Neuronal stem cell (in vitro differentiated cells): ENCODE data around the gene MIF.
"Not testable (repeated sequence)": the region's sequence is repeated elsewhere in the genome, so short reads cannot be mapped to it uniquely, and the experiment has no call there.

ENCODE experiments used
- DNase-seq: peaks from one replicate; pipeline ENCODE4 v3.0.0-alpha.2; 2013; ENCODE audit warnings: low spot score
- H2AFZ ChIP-seq: one replicate; pipeline ENCODE4 v1.6.1; 2013; ENCODE audit warnings: mild to moderate bottlenecking, low read length, inconsistent platforms
- H2AK5ac ChIP-seq: 2 replicates; pipeline ENCODE4 v1.6.1; 2013; ENCODE audit warnings: low read depth, mild to moderate bottlenecking, inconsistent platforms, low read length, moderate library complexity, mixed read lengths
- H2BK120ac ChIP-seq: 2 replicates; pipeline ENCODE4 v1.6.1; 2013; ENCODE audit warnings: low read depth, mild to moderate bottlenecking, inconsistent platforms, low read length, moderate library complexity, mixed read lengths
- H2BK12ac ChIP-seq: one replicate; pipeline ENCODE4 v1.6.1; 2013; ENCODE audit warnings: low read length, inconsistent platforms
- H2BK15ac ChIP-seq: 2 replicates; pipeline ENCODE4 v1.6.1; 2013; ENCODE audit warnings: mild to moderate bottlenecking, low read length, inconsistent platforms, mixed read lengths
- H2BK5ac ChIP-seq: one replicate; pipeline ENCODE4 v1.6.1; 2013; ENCODE audit warnings: inconsistent platforms, mild to moderate bottlenecking, low read length, moderate library complexity
- H3K14ac ChIP-seq: one replicate; pipeline ENCODE4 v1.6.1; 2013; ENCODE audit warnings: low read length, inconsistent platforms
- H3K18ac ChIP-seq: 2 replicates; pipeline ENCODE4 v1.6.1; 2013; ENCODE audit warnings: low read length, inconsistent platforms
- H3K23ac ChIP-seq: 2 replicates; pipeline ENCODE4 v1.6.1; 2013; ENCODE audit warnings: low read depth, mild to moderate bottlenecking, mixed read lengths, low read length, inconsistent platforms; ENCODE audit not compliant: poor library complexity
- H3K27ac ChIP-seq: replicated peaks from 3 replicates; pipeline ENCODE4 v1.5.1; 2013; ENCODE audit warnings: low read length, inconsistent platforms
- H3K27me3 ChIP-seq, 3 experiments: 2 replicates each; pipeline ENCODE4 v1.6.1; 2013; ENCODE audit warnings: low read length in 3 of 3, mild to moderate bottlenecking in 2 of 3, inconsistent platforms in 1 of 3, low read depth in 1 of 3, mixed read lengths in 1 of 3, moderate library complexity in 1 of 3; ENCODE audit not compliant: control insufficient read depth in 3 of 3, insufficient read depth in 3 of 3
- H3K36me3 ChIP-seq, 2 donors: replicated peaks in 1 of 2; 2 replicates each; pipeline ENCODE4 v1.6.1; 2013; ENCODE audit warnings: low read length in 2 of 2; ENCODE audit not compliant: control insufficient read depth in 2 of 2, insufficient read depth in 2 of 2
- H3K4ac ChIP-seq: 2 replicates; pipeline ENCODE4 v1.6.1; 2013; ENCODE audit warnings: inconsistent platforms, mild to moderate bottlenecking, low read length, moderate library complexity
- H3K4me1 ChIP-seq, 2 donors: 1 replicate in 1 of 2; 2 replicates in 1 of 2; pipeline ENCODE4 v1.6.1; 2013; ENCODE audit warnings: low read length in 2 of 2, low read depth in 1 of 2; ENCODE audit not compliant: control insufficient read depth in 2 of 2, insufficient read depth in 1 of 2
- H3K4me2 ChIP-seq: one replicate; pipeline ENCODE4 v1.6.1; 2013; ENCODE audit warnings: mild to moderate bottlenecking, low read length, inconsistent platforms; ENCODE audit not compliant: insufficient read depth, poor library complexity, severe bottlenecking
- H3K4me3 ChIP-seq, 2 donors: 2 replicates each; pipeline ENCODE4 v1.5.1; 2013; ENCODE audit warnings: low read length in 2 of 2, mild to moderate bottlenecking in 2 of 2, inconsistent platforms in 1 of 2, moderate library complexity in 1 of 2
- H3K79me1 ChIP-seq: one replicate; pipeline ENCODE4 v1.6.1; 2013; ENCODE audit warnings: low read depth, mild to moderate bottlenecking, inconsistent platforms, low read length, moderate library complexity
- H3K9ac ChIP-seq: one replicate; pipeline ENCODE4 v1.6.1; 2013; ENCODE audit warnings: mild to moderate bottlenecking, low read depth, low read length, inconsistent platforms; ENCODE audit not compliant: poor library complexity
- H3K9me3 ChIP-seq, 2 donors: replicated peaks in 1 of 2; 2 replicates each; pipeline versions ENCODE3 to v1.6.1; 2013; ENCODE audit warnings: low read length in 2 of 2, mild to moderate bottlenecking in 2 of 2, inconsistent platforms in 1 of 2, low read depth in 1 of 2, mixed read lengths in 1 of 2, moderate library complexity in 1 of 2; ENCODE audit not compliant: control insufficient read depth in 2 of 2, insufficient read depth in 1 of 2
- H4K8ac ChIP-seq: one replicate; pipeline ENCODE4 v1.6.1; 2013; ENCODE audit warnings: low read depth, mild to moderate bottlenecking, inconsistent platforms, low read length, moderate library complexity
- H4K91ac ChIP-seq: one replicate; pipeline ENCODE4 v1.6.1; 2013; ENCODE audit warnings: low read length, low read depth, mild to moderate bottlenecking, inconsistent platforms; ENCODE audit not compliant: poor library complexity
- WGBS, 2 donors: extraction: QIAGEN DNeasy Blood & Tissue Kit; methylation state at CpG; one replicate each; pipeline ENCODE4 v1.1.7; 2013; ENCODE audit warnings: missing lambda C conversion rate in 2 of 2, mixed read lengths in 1 of 2; ENCODE audit not compliant: insufficient read length in 2 of 2, insufficient replicate concordance in 1 of 2; ENCODE audit errors: extremely low coverage in 2 of 2; 5-methylcytosine and 5-hydroxymethylcytosine counted together

The MIF gene

GRCh38 chr22:23915290-23915689 lies 21.1 kb downstream of the MIF start:
- Histone ChIP-seq H3K9ac (no peak overlapping the region), H3K27me3 (no peaks in the 10 kb centered on the region), H2AK5ac (no peak overlapping the region), H3K79me1 (no peaks in the 10 kb centered on the region), H4K8ac (no peak overlapping the region), H2BK15ac (no peak overlapping the region), H3K4me3 (no peak overlapping the region), H3K4me2 (no peak overlapping the region), H3K4ac (no peak overlapping the region), H2AFZ (no peak overlapping the region), H2BK5ac (no peak overlapping the region), H3K23ac (no peak overlapping the region), H3K27ac (no peak overlapping the region), H3K18ac (no peak overlapping the region), H3K14ac (no peak overlapping the region), H3K9me3 (peaks cover 0 to 8% of the 10 kb centered on the region in 2 donors), H3K4me1 (peaks cover 5% of the 10 kb centered on the region in 2 donors), H4K91ac (no peak overlapping the region), H2BK12ac (no peak overlapping the region), H3K36me3 (peaks cover 0 to 23% of the 10 kb centered on the region in 2 donors), H2BK120ac (no peak overlapping the region)
- no CpG with 5 or more reads among the region's 3 CpGs for WGBS, 2 donors
- DNase-seq, result no peak

GRCh38 chr22:23920267-23920611 lies 26.1 kb downstream of the MIF start:
- not testable (repeated sequence) for H3K9me3 ChIP-seq, DNase-seq, H3K27me3 ChIP-seq, H3K18ac ChIP-seq, H3K9ac ChIP-seq, H3K4ac ChIP-seq, H3K23ac ChIP-seq, H3K4me3 ChIP-seq, H3K4me1 ChIP-seq, H2BK15ac ChIP-seq, H2BK5ac ChIP-seq, H3K27ac ChIP-seq, H4K91ac ChIP-seq, H2BK120ac ChIP-seq, H3K4me2 ChIP-seq, H4K8ac ChIP-seq, H3K14ac ChIP-seq, H2AK5ac ChIP-seq, H3K79me1 ChIP-seq, H2BK12ac ChIP-seq, H2AFZ ChIP-seq
- peaks cover 1 to 59% of the 10 kb centered on the region in 2 donors for H3K36me3 ChIP-seq
- no CpG with 5 or more reads among the region's 1 CpG for WGBS, 2 donors

DNA sequence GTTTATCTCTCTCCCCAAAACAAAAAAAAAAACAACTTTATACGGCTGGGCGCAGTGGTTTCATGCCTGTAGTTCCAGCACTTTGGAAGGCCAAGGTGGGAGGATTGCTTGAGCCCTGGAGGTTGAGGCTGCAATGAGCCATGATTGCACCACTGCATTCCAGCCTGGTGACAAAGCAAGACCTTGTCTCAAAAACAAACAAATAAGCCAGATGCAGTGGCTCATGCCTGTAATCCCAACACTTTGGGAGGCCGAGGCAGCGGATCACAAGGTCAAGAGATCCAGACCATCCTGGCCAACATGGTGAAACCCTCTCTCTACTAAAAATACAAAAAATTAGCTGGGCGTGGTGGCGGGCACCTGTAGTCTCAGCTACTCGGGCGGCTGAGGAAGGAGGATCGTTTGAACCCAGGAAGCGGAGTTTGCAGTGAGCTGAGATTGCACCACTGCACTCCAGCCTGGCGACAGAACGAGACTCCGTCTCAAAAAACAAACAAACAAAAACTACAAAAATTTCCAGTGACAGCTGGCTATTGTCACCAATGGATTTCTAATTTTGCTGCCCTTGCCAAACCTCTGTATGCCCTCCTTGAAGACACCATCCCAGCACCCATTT lies 27.5 kb downstream of the MIF start:
- not testable (repeated sequence) for H3K14ac ChIP-seq, H3K4me1 ChIP-seq, H3K4me2 ChIP-seq, DNase-seq, H3K23ac ChIP-seq, H4K91ac ChIP-seq, H3K79me1 ChIP-seq, H3K27ac ChIP-seq, H4K8ac ChIP-seq, H2AK5ac ChIP-seq, H3K4me3 ChIP-seq, H2AFZ ChIP-seq, H3K27me3 ChIP-seq, H2BK5ac ChIP-seq, H3K4ac ChIP-seq, H2BK120ac ChIP-seq, H2BK15ac ChIP-seq, H2BK12ac ChIP-seq, H3K9ac ChIP-seq, H3K18ac ChIP-seq
- Histone ChIP-seq H3K36me3 (peaks cover 5 to 73% of the 10 kb centered on the region in 2 donors), H3K9me3 (peaks cover 2 to 18% of the 10 kb centered on the region in 2 donors)
- WGBS, 2 donors, result no CpG with 5 or more reads among the region's 13 CpGs

GRCh38 chr22:23922921-23923320 lies 28.7 kb downstream of the MIF start:
- no peaks in the 10 kb centered on the region for H3K79me1 ChIP-seq
- no peak overlapping the region for H2AK5ac ChIP-seq
- no peak overlapping the region for H2BK15ac ChIP-seq
- no peak for DNase-seq
- H2BK120ac ChIP-seq, result no peak overlapping the region
- H2BK12ac ChIP-seq, result no peak overlapping the region
- no peak overlapping the region for H3K18ac ChIP-seq
- H3K14ac ChIP-seq, result no peak overlapping the region
- H3K36me3 ChIP-seq, result peaks cover 5 to 75% of the 10 kb centered on the region in 2 donors
- no peak overlapping the region for H4K8ac ChIP-seq
- H3K4me3 ChIP-seq, result no peak overlapping the region
- no CpG with 5 or more reads among the region's 2 CpGs for WGBS, 2 donors
- H3K9ac ChIP-seq, result no peak overlapping the region
- no peak overlapping the region for H4K91ac ChIP-seq
- H3K23ac ChIP-seq, result no peak overlapping the region
- H3K27ac ChIP-seq, result no peak overlapping the region
- no peak overlapping the region for H2AFZ ChIP-seq
- H3K4me1 ChIP-seq, result no peaks in the 10 kb centered on the region
- H3K27me3 ChIP-seq, result no peaks in the 10 kb centered on the region
- no peak overlapping the region for H3K4ac ChIP-seq
- no peak overlapping the region for H2BK5ac ChIP-seq
- H3K9me3 ChIP-seq, result peaks cover 2 to 22% of the 10 kb centered on the region in 2 donors
- no peak overlapping the region for H3K4me2 ChIP-seq
